NCI-H128 (cell line): ENCODE measurements around the gene SERPINA5.

Source experiments
- DNase-seq: peaks from one replicate; lab custom pipeline; 2025; ENCODE audit not compliant: unreplicated experiment; lab: John Stamatoyannopoulos, UW

SERPINA5 gene

GRCh38 chr14:94548999-94549985, 31.9 kb upstream of the SERPINA5 start:
- peak; percentile 23 for DNase-seq

GRCh38 chr14:94550041-94550440, 31.2 kb upstream of the SERPINA5 start:
- no peak for DNase-seq

GRCh38 chr14:94555991-94556390, 25.2 kb upstream of the SERPINA5 start:
- DNase-seq: no peak

- no peak for DNase-seq
Measured at GRCh38 chr14:94557327-94557726, 23.9 kb upstream of the SERPINA5 start.

GRCh38 chr14:94558842-94559241, 22.4 kb upstream of the SERPINA5 start:
- DNase-seq: no peak

- no peak for DNase-seq
Measured at GRCh38 chr14:94559638-94560290, 21.5 kb upstream of the SERPINA5 start.

GRCh38 chr14:94560291-94560665, 20.9 kb upstream of the SERPINA5 start:
- no peak for DNase-seq

GRCh38 chr14:94560751-94561655, 20.2 kb upstream of the SERPINA5 start, which contains the start of gene SERPINA4:
Gene SERPINA4 (plus strand): TSS chr14:94561442. CDS start chr14:94563483, 2,041 bp downstream.
- DNase-seq: no peak

- DNase-seq: no peak
Measured at GRCh38 chr14:94561656-94562010, 19.6 kb upstream of the SERPINA5 start.

GRCh38 chr14:94562022-94562421, 19.2 kb upstream of the SERPINA5 start:
- DNase-seq: no peak

- no peak for DNase-seq
Measured at GRCh38 chr14:94562941-94563883, 18.0 kb upstream of the SERPINA5 start.

- DNase-seq: no peak
Measured at GRCh38 chr14:94564381-94564780, 16.8 kb upstream of the SERPINA5 start.

GRCh38 chr14:94568186-94568585, 13.0 kb upstream of the SERPINA5 start:
- DNase-seq: no peak

GRCh38 chr14:94569381-94570001, 11.7 kb upstream of the SERPINA5 start:
- DNase-seq: no peak

GRCh38 chr14:94570002-94570400, 11.2 kb upstream of the SERPINA5 start:
- no peak for DNase-seq

GRCh38 chr14:94570440-94570839, 10.8 kb upstream of the SERPINA5 start:
- DNase-seq: no peak

GRCh38 chr14:94571395-94571794, 9.8 kb upstream of the SERPINA5 start:
- no peak for DNase-seq

GRCh38 chr14:94571950-94572349, 9.3 kb upstream of the SERPINA5 start:
- no peak for DNase-seq

- DNase-seq: no peak
Measured at GRCh38 chr14:94572637-94573303, 8.5 kb upstream of the SERPINA5 start.
